Nucleus accumbens (tissue), 56 donors: Measurements from ENCODE around the gene PHF21A.

Source experiments
- DNase-seq, 56 donors: peaks; one replicate each; lab custom pipeline; 2025; lab: John Stamatoyannopoulos, UW

PHF21A gene

DNA sequence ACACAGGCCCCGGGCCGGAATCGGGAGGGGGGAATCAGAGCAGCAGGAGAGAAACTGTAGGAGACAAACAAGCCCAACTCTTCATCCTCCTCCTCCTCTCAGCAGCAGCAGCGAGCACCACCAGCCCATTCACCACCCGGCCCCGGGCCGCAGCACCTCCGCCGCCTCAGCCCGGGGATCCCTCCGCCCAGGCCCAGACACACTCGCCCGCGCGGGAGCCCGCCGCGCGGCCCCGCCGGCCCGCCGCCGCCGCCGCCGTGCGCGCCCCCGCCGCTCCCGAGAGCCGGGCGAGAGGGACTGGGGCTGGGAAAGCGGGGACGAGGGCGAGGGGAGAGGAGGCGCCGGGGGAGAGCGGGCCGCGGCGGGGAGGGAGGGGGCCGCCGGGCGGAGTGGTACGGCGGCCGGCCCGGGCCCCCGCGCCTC, at the start of gene PHF21A:
Gene PHF21A, minus strand, starts transcription at position 154 of the 423 bp plus-strand sequence. CDS start 37,235 bp downstream, outside the sequence.
- DNase-seq = peak in 55 of 56 donors; percentile 55 to 93 (median 83)

GRCh38 chr11:46170797-46171196, 49.5 kb upstream of the PHF21A start:
- no peak for DNase-seq

- no peak for DNase-seq
These were observed 41.4 kb upstream of the PHF21A start for GRCh38 chr11:46162700-46163099.

- no peak for DNase-seq
These were observed 39.9 kb upstream of the PHF21A start for GRCh38 chr11:46161201-46161600.

GRCh38 chr11:46160100-46160499, 38.8 kb upstream of the PHF21A start:
- no peak for DNase-seq

- DNase-seq = no peak
These were observed 38.4 kb upstream of the PHF21A start for GRCh38 chr11:46159680-46160079.

DNA sequence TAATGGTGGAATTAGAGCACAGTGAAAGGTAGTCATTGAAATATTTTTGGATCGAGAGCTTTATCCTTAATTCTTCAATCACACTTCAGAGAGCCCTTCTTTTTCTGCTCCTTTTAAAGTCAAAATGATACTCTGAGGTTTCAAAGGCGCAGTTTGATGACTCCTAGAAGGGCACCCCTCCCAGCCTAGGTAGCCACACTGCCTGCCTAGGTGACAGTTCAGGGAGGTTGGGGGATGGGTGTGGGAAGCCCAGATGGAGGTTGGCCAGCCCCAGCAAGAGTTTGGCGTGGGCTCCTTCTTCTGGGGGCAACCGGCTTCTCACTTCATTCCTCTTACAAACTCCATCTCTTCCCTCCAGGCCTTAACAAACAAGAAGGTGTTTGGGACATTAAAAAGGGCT, 28.6 kb upstream of the PHF21A start:
- DNase-seq = no peak

DNA sequence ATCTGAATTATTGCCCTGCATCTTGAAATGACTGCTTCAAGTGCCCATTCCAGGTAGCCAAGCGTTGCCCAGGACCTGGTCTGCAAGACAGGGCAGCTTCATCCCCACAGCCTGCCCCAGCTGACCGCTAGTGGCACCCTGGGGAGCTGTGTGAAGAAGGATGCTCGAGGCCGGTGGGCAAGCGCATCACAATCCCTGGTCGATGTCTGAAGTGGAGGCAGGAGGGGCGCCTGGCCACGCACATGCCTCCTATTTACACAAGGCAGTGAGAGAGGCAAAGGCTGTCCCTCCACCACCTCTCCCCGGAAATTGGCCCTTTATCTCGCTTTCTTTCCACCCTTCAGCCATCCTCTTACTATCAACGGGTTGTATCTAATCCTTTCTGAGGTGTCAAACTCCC, 28.1 kb upstream of the PHF21A start:
- no peak for DNase-seq

- no peak for DNase-seq
These were observed 23.5 kb upstream of the PHF21A start for GRCh38 chr11:46144741-46145140.

- no peak for DNase-seq
These were observed 22.0 kb upstream of the PHF21A start for GRCh38 chr11:46143049-46143806.

DNA sequence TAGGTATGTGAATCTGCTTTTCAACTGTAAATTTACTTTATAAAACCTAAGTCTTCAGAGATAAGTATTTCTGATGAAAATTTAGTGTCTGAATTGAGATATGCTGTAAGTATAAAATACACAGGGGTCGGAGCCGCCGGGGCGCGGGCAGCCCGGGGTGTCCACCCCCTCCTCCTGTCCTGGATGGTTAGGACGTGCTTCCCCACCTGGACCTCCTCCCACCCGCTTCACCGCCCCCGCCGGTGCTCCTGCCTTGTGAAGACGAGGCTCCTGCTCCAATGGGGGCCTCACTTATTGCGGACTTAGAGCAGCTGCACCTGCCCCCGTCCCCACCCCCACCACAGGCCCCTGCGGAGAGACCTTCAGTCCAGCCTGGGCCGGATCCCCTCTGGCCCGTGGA, 21.3 kb upstream of the PHF21A start:
- no peak for DNase-seq

GRCh38 chr11:46141597-46141996, 20.3 kb upstream of the PHF21A start:
- DNase-seq = no peak

- DNase-seq = no peak
These were observed 13.3 kb upstream of the PHF21A start for GRCh38 chr11:46134540-46134939.

- no peak for DNase-seq
These were observed 12.8 kb upstream of the PHF21A start for GRCh38 chr11:46134061-46134460.

DNA sequence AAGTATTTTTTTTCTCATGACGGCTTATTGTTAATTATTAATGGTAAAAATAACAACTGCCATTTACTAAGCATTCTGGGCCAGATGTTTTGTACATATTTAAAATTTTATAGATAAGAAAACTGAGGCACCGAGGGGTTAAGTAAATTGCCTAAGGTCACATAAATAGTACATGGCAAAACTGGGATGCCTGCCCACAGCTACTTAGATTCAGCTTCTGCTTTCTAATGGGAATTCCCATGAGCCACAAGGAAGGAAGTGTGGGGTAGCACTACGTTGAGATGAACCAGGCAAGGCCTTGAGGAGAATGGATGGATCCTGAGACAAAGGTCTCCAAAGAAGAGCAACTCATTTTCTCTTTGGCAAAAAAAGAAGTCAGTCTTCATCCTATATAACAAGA, 11.9 kb upstream of the PHF21A start:
- no peak for DNase-seq

GRCh38 chr11:46130286-46130940, 9.2 kb upstream of the PHF21A start:
- DNase-seq = no peak

- no peak for DNase-seq
These were observed 7.9 kb upstream of the PHF21A start for GRCh38 chr11:46129133-46129532.

DNA sequence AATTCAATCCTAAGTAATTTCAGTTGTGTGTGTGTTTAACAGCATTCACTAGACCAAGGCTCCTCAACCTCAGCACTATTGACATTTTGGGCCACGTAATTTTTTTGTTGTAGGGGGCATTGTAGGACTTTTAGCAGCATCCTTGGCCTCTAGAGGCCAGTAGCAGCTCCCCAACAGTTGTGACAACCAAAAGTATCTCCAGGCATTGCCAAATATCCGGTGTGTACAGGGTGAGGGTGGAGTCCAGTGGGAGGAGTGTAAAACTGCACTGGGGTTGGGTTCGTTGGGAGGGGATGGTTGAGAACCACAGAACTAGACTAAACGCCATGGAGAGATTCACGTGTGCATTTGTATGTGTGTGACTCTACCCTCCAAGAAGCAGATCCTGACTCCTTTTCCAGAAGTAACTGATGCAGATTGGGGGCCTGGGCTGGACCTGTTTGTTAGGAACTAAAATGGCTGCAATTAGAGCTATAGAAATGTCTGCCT, 5.9 kb upstream of the PHF21A start:
- DNase-seq = no peak

DNA sequence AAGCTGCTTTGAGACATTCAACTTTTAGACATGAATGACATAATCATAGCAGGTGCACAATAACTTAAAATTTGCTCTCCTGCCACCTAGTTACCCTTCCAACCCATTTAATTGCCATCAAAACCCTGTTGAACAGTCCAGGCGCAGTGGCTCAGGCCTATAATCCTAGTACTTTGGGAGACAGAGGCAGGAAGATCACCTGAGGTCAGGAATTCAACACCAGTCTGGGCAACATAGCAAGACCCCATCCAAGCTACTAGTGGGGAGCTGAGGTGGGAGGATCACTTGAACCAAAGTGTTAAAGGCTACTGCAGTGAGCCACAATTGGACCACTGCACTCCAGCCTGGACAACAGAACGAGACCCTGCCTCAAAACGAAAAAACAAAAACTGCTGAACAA, 4.0 kb upstream of the PHF21A start:
- no peak for DNase-seq

DNA sequence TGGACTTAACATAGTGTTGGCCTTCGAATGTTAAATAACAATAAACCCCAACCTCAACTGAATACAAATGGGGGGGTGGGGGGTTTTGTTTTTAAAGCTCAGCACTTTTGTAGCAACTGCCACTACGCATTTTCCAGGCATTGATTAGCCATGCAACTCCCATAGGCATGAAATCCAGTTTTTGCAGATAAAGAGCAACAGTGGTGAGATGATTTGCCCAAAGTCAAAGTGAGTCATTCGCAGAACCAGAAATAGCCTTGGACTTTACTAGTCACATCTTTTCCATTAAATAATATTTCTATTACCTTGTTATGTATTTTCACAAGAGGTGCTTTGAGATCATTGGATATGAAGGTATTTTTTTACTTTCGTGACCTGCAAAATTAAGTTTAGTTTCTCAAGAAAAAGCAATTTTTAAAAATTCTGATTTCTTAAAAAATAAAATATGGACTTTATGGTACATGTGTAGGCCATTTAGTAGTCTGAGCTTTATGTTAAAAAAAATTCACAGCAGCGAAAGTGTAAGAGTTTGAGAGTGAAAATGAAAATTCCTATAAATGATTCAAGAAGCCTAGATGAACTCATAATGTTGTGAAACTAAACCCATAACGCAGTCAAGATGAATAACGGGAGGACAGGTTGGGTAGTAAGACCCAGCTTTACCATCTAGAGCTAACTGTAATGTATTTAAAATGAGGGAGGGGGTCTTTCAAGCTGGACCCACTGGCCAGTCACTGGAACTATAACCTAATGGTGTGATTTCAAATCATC, 1.9 kb upstream of the PHF21A start:
- DNase-seq = no peak
